ENCODE measurements around the gene ZNF684. TPM values are rescaled to one million over a fixed set of nuclear protein-coding genes. Genes with fewer than 3 reads are reported as not detected.

Gene ZNF684
- total RNA-seq, 1 experiment from 2014 or later: 5.3 TPM

DNA sequence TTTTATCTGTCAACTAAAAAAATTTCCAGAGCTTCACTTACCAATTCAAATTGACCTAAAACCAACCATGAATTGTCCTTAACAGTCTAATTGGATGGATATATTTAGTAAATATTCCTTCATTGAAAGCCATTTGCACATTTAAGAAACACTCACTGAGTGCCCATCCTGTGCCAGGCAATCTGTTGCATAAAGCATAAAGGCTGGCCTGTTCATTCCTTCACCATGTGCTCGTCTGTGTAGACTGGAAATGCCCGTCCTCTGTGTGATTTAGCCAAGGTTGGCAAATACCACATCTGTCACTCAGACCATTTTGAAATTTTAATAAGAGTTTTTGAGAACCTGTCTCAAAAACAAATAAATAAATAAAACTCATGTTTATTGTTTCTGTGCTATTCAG is 57.1 kb downstream of the ZNF684 start:
- no peaks in the 10 kb centered on the region for H3K9me2 ChIP-seq (ENCODE audit: insufficient read depth)
- H3K4me1 ChIP-seq (ENCODE audit: control insufficient read depth in 1 of 2, insufficient read depth in 2 of 2, low read length in 2 of 2): peaks cover 0 to 13% of the 10 kb centered on the region in 2 experiments; a peak in 2 of 4 replicates
- H3K4me2 ChIP-seq (ENCODE audit: low read length): no peak overlapping the region
- H3K79me2 ChIP-seq (ENCODE audit: insufficient read depth, low read length): no peaks in the 10 kb centered on the region
- DNase-seq (ENCODE audit: low read depth, low spot score) (no peak), ATAC-seq (no peak)
- no peaks in the 10 kb centered on the region for H3K27me3 ChIP-seq (ENCODE audit: insufficient read depth, low read length)
- intact Hi-C loops (cut with micrococcal nuclease): no loop called here
- no peaks in the 10 kb centered on the region for H4K20me1 ChIP-seq (ENCODE audit: insufficient read depth)
- H3K36me3 ChIP-seq (ENCODE audit: control insufficient read depth in 1 of 2, insufficient read depth in 2 of 2, low read length in 2 of 2): no peaks in the 10 kb centered on the region
- H3K9ac ChIP-seq (ENCODE audit: low read length): no peak overlapping the region
- no peak overlapping the region for H2AFZ ChIP-seq (ENCODE audit: low read depth, low read length, poor library complexity, severe bottlenecking)
- CTCF ChIA-PET: no interaction called here
- H3K9me3 ChIP-seq (ENCODE audit: control insufficient read depth in 1 of 2, insufficient read depth in 1 of 2, low read depth in 1 of 2, low read length in 2 of 2): no peaks in the 10 kb centered on the region
- no peak for TF ChIP-seq JUND (IDR thresholded peaks at IDR 0.05)
- no peak for TF ChIP-seq ZFX (IDR thresholded peaks at IDR 0.05)
- no peak for TF ChIP-seq SP1 (IDR thresholded peaks at IDR 0.05; ENCODE audit: low read depth)
- no peak for TF ChIP-seq SRF (IDR thresholded peaks at IDR 0.05; ENCODE audit: low read depth)
- no TSS peak for BruUV-seq (replicated peaks)
- RAD21 ChIA-PET (ENCODE audit: low non-redundant PET in 1 of 2, low total read pairs in 2 of 2, uncharacterized antibody in 2 of 2, unreplicated experiment in 2 of 2): no interaction called here
- POLR2A ChIA-PET: no interaction called here
- H3K27ac ChIP-seq (ENCODE audit: low read depth, low read length): no peak overlapping the region
- H3K4me3 ChIP-seq (replicated peaks in 1 of 2; ENCODE audit: low read depth in 1 of 2, low read length in 2 of 2): no peak overlapping the region

DNA sequence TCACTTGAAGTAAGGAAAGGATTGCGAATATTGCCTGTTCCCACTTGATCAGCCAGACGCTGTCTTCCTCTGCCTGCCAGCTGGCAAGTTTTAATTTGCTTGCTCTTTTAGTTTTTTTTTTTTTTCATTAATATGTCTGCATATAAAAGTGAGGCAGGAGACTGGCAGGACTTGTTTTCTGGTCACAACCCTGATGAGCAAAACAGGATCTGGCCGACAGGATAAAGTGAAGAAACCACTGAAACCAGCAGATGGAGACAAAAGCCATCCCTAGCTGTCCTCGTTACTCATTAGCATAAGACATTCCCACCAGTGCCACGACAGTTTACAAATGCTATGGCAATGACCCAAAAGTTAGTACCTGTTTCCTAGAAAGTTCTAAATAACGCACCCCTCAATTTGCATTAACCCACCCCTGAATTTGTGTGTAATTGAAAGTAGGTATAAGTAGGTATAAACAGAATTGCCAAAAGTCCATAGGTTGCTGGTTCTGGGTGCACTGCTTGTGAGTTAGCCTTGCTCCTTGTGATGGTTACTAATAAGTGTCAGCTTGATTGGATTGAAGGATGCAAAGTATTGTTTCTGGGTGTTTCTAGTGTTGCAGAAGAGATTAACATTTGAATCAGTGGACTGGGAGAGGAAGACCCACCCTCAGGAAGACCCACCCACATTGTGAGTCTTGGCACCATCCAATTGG is 60.8 kb downstream of the ZNF684 start:
- TF ChIP-seq, protein P1, sequence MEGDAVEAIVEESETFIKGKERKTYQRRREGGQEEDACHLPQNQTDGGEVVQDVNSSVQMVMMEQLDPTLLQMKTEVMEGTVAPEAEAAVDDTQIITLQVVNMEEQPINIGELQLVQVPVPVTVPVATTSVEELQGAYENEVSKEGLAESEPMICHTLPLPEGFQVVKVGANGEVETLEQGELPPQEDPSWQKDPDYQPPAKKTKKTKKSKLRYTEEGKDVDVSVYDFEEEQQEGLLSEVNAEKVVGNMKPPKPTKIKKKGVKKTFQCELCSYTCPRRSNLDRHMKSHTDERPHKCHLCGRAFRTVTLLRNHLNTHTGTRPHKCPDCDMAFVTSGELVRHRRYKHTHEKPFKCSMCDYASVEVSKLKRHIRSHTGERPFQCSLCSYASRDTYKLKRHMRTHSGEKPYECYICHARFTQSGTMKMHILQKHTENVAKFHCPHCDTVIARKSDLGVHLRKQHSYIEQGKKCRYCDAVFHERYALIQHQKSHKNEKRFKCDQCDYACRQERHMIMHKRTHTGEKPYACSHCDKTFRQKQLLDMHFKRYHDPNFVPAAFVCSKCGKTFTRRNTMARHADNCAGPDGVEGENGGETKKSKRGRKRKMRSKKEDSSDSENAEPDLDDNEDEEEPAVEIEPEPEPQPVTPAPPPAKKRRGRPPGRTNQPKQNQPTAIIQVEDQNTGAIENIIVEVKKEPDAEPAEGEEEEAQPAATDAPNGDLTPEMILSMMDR (IDR thresholded peaks at IDR 0.05 in 2 of 3, conservative IDR thresholded peaks at IDR 0.05 in 1 of 3; ENCODE audit: borderline replicate concordance in 1 of 3, insufficient read depth in 1 of 3, low read depth in 2 of 3, low read length in 2 of 3): peak; percentile 74 to 78 (median 75)
- TF ChIP-seq RAD21 (IDR thresholded peaks at IDR 0.05; ENCODE audit: low read depth) (peak; percentile 80), SP1 (IDR thresholded peaks at IDR 0.05; ENCODE audit: low read depth) (no peak)
- Histone ChIP-seq H3K79me2 (ENCODE audit: insufficient read depth, low read length) (no peaks in the 10 kb centered on the region), H2AFZ (ENCODE audit: low read depth, low read length, poor library complexity, severe bottlenecking) (peak overlapping the region; percentile 97), H3K4me1 (ENCODE audit: control insufficient read depth in 1 of 2, insufficient read depth in 2 of 2, low read length in 2 of 2) (peaks cover 0 to 8% of the 10 kb centered on the region in 2 experiments; a peak in 2 of 4 replicates), H4K20me1 (ENCODE audit: insufficient read depth) (no peaks in the 10 kb centered on the region), H3K9ac (ENCODE audit: low read length) (no peak overlapping the region), H3K9me3 (ENCODE audit: control insufficient read depth in 1 of 2, insufficient read depth in 1 of 2, low read depth in 1 of 2, low read length in 2 of 2) (no peaks in the 10 kb centered on the region), H3K27ac (ENCODE audit: low read depth, low read length) (no peak overlapping the region), H3K4me2 (ENCODE audit: low read length) (peak overlapping the region; percentile 26; the same call in 1 of the 2 replicates), H3K36me3 (ENCODE audit: control insufficient read depth in 1 of 2, insufficient read depth in 2 of 2, low read length in 2 of 2) (no peaks in the 10 kb centered on the region), H3K4me3 (replicated peaks in 1 of 2; ENCODE audit: low read depth in 1 of 2, low read length in 2 of 2) (no peak overlapping the region), H3K27me3 (ENCODE audit: insufficient read depth, low read length) (no peaks in the 10 kb centered on the region), H3K9me2 (ENCODE audit: insufficient read depth) (no peaks in the 10 kb centered on the region)
- ATAC-seq (peak; percentile 97), DNase-seq (ENCODE audit: low read depth, low spot score) (peak; percentile 74)
- BruUV-seq (replicated peaks): no TSS peak
- RAD21 ChIA-PET (ENCODE audit: low non-redundant PET in 1 of 2, low total read pairs in 2 of 2, uncharacterized antibody in 2 of 2, unreplicated experiment in 2 of 2): interaction anchor here (0.7 kb wide), 2 partner anchors 359 to 494 kb away, joined by 3 to 6 read pairs; no protein-coding TSS in a partner anchor
- CTCF ChIA-PET: interaction anchor here (0.6 to 1.7 kb wide), 9 partner anchors 9 to 357 kb away, joined by 3 to 6 read pairs (median 4); no protein-coding TSS in a partner anchor
- intact Hi-C loops (cut with micrococcal nuclease): loop anchor here (1.0 kb wide), 1 partner anchor 258 kb away; no protein-coding TSS in a partner anchor
- POLR2A ChIA-PET: interaction anchor here (0.7 kb wide), 1 partner anchor 34 kb away, joined by 4 read pairs; no protein-coding TSS in a partner anchor

Data from HCT116 (cell line).